SIG-M5 (cell line): ENCODE data around the gene HIGD1A.

Experiments
- DNase-seq: peaks from one replicate; lab custom pipeline; 2025; lab: John Stamatoyannopoulos, UW

The HIGD1A gene

GRCh38 chr3:42799376-42799775 lies 4.9 kb downstream of the HIGD1A start:
- no peak for DNase-seq

GRCh38 chr3:42796332-42796885 lies 7.9 kb downstream of the HIGD1A start:
- DNase-seq = no peak

DNA sequence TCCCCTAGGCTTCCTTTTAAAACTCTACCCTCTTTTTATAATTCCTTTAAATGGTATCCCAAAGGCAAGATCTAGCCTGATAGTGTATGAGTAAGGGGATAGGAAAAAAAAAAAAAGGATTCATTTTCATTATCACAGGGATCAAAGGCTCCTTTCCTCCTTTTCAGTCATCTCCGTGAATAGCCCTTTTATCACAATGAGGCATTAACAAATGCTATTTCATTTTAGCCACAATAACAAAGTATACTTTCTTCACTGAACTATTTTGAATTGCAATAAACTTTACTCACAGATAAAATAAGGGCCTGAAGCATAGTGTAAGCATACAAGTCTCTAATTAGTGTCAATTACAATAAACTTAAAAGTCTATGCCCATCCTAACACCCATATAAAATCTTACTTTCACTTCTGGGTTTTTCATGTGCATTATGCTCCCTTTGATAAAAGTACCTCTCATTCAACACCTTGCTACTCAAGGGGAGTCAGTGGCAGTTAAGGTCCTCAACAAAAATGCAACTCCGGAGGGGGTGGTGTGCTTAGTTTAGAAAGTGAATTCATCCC lies 8.6 kb downstream of the HIGD1A start:
- DNase-seq = no peak

DNA sequence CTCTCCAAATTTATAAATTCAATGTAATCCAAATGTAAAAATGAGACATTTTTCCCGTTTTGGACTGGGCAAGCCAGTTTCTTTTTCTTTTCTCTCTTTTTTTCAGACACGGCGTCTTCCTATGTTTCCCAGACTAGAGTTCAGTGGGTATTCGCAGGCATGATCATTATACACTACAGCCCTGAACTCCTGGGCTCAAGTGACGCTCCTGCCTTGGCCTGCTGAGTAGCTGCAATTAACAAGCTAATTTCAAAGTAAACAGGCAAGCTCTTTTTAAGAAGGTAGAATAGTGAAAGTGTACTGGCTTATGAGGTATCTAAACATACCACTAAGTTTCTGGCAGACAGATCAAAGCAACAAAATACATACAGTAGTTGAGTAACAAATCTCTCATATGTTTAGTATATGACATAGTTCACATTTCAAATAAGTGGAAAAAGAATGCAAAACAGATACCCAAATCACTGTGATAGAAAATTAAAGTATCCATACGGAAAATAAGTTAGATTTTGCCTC lies 13.5 kb downstream of the HIGD1A start:
- no peak for DNase-seq

GRCh38 chr3:42786631-42787030 lies 17.7 kb downstream of the HIGD1A start:
- no peak for DNase-seq

DNA sequence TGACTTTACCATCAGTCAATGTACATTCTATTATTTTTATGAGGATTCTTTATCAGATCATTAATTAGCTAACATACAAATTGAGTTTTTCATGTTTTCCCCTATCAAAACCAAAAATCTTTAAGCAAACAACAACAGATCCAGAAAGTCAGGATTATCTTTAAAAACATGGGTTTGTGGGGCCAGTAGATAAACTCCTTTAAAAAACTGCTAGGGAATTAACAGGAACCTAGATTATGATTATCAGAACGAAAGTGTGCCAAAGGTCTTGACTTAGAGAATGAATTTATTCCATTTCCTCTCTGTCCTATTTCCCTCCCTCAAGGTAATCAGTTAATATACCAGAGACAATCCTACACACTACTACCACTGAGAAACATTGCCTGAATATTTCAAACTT lies 18.1 kb downstream of the HIGD1A start:
- no peak for DNase-seq

- no peak for DNase-seq
Observed at GRCh38 chr3:42780892-42781700, 23.2 kb downstream of the HIGD1A start.

GRCh38 chr3:42780398-42780797 lies 23.9 kb downstream of the HIGD1A start:
- no peak for DNase-seq

- no peak for DNase-seq
Observed at GRCh38 chr3:42778644-42779043, 25.6 kb downstream of the HIGD1A start.

DNA sequence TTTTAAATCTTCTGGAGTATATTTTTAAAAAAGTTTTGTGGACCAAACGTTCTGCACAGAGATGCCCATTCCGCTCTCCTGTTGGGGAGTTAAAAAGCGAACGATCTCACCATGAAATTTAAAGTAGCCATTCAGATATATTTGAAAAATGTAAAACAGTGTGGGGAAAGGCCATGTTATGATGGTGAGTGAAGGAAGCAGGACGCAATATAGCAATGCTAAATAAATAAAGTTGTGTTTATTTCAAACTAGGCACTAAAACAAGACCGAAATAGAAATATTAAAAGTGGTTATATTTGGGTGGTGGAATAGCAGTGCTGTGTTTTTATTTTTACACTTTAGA lies 30.9 kb downstream of the HIGD1A start:
- DNase-seq = no peak

GRCh38 chr3:42772670-42773408 lies 31.5 kb downstream of the HIGD1A start, which contains the start of gene CCDC13:
Gene CCDC13 (minus strand): TSS chr3:42773253. CDS start chr3:42758345, 14,908 bp downstream.
- DNase-seq = peak; percentile 64

- no peak for DNase-seq
Observed at GRCh38 chr3:42771271-42771670, 33.0 kb downstream of the HIGD1A start.

- DNase-seq = no peak
Observed at GRCh38 chr3:42769477-42770131, 34.7 kb downstream of the HIGD1A start.

DNA sequence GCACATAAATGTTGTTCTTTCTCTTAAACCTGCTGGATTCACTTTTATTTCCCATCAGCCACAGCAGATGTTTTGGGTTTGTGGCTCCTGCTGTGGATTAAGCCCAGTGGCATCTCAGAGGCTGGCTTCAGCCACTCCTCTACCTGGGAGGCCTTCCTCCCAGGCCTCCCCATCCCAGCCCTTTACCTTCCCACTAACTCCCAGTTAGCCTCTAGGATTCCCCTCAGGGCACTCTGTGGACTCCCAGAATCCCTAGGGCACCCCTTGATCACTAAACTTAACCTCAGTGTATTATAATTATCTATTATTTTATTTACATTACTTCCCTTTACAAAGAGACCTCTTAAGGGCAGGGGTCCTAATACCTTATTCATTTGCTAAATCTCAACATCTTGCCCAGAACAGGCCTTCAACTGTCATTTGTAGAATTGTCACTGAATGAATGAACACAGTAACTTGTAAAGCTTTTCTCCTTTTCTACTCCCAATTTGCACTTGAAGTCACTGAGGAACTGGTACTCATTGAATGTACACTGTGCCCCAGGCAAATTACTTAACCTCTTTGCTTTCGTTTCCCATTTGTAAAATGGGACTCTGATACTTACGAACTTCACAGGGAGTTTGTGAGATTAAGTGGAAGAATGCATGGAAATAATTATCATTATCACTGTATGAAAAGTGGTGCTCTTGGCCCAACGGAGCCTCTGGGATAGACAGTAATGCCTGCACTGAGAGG lies 39.6 kb downstream of the HIGD1A start:
- DNase-seq = no peak

DNA sequence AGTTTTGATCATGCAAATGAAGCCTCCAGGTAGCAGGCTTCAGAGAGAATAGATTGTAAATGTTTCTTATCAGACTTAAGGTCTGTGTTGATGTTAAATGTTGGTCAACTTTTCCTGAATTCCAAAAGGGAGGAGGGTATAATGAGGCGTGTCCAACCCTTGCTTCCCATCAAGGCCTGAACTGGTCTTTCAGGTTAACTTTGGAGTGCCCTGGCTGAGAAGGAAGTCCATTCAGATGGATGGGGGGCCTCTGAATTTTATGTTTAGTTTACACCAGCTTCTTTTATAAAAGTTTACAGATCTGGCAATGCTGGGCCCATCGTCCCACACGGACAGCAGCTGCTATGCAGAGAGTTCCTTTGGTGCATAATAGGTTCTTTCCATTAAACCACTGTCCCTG lies 40.2 kb downstream of the HIGD1A start:
- DNase-seq = no peak

DNA sequence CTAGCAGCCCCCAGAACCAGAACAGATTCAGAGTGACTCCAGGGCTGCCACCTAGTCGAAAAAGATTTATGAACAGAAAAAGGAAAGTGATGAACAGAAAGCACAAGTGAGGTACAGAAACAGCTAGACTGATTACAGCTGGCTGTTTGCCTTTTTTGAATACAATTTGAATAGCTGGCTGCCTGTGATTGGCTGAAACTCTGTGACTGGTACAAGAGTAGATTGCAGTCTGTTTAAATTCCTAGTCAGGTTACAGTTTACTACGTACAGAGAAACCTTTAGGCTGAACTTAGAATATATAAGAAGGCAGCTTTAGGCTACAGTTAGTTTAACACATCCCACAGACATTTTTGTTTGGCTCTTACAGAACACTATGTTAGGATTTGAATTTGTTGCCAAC lies 41.3 kb downstream of the HIGD1A start:
- no peak for DNase-seq

- DNase-seq = peak; percentile 39
Observed at GRCh38 chr3:42762046-42762724, 42.1 kb downstream of the HIGD1A start.

GRCh38 chr3:42758126-42758525 lies 46.2 kb downstream of the HIGD1A start:
- DNase-seq = no peak

DNA sequence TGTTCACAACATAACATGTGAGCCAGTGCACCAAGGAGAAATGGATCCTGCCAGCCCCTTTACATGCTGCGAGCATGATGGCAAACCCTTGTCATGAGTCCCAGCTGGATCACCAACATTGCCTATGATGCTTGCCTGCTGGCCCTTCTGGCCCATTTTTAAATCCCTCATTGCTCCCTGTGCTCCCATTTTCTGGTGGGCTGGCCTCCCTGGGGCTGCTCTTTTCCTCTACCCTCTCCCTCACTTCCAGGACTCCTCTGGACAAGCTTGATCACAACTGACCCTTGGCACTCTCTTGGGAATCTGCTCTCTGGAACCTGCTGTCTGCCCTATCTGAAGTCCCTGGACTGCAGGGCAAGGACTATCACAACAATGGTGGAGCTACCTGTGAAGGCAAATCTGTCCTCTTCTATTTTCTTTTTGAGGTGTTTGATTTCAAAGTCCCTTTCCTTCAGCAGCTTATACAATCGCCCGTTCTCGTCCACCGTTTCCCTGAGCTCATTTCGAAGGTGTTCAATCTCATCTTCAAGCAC lies 47.5 kb downstream of the HIGD1A start:
- DNase-seq = no peak
